ENCODE measurements around the gene ITM2B.

- TF ChIP-seq CTCF (IDR thresholded peaks at IDR 0.05) (no peak), POLR2AphosphoS5 (IDR thresholded peaks at IDR 0.05) (no peak), POLR2A (IDR thresholded peaks at IDR 0.05) (no peak)
These were observed 16.0 kb downstream of the ITM2B start for GRCh38 chr13:48249018-48249417.

Data from upper lobe of left lung (tissue), 4 donors.